NOMO-1 (cell line): ENCODE data around the gene CCDC172.
"Not testable (repeated sequence)": the region's sequence is repeated elsewhere in the genome, so short reads cannot be mapped to it uniquely, and the experiment has no call there.

Source experiments
- DNase-seq, 2 experiments: peaks; one replicate each; lab custom pipeline; 2025; ENCODE audit not compliant: unreplicated experiment in 2 of 2; lab: John Stamatoyannopoulos, UW

The CCDC172 gene

GRCh38 chr10:116329153-116329552 lies 4.9 kb downstream of the CCDC172 start:
- no peak for DNase-seq

GRCh38 chr10:116331815-116332214 lies 7.6 kb downstream of the CCDC172 start:
- no peak for DNase-seq

- DNase-seq = no peak
These were observed 12.6 kb downstream of the CCDC172 start for GRCh38 chr10:116336866-116337265.

GRCh38 chr10:116352125-116352524 lies 27.9 kb downstream of the CCDC172 start:
- no peak for DNase-seq

GRCh38 chr10:116353817-116354216 lies 29.6 kb downstream of the CCDC172 start:
- DNase-seq = no peak

- no peak for DNase-seq
These were observed 31.1 kb downstream of the CCDC172 start for GRCh38 chr10:116355341-116355740.

GRCh38 chr10:116356833-116357232 lies 32.6 kb downstream of the CCDC172 start:
- DNase-seq = no peak

GRCh38 chr10:116364868-116365267 lies 40.6 kb downstream of the CCDC172 start:
- DNase-seq = no peak

- no peak for DNase-seq
These were observed 47.5 kb downstream of the CCDC172 start for GRCh38 chr10:116371737-116372136.

GRCh38 chr10:116382290-116382689 lies 58.0 kb downstream of the CCDC172 start:
- no peak for DNase-seq

- DNase-seq = no peak
These were observed 61.1 kb downstream of the CCDC172 start for GRCh38 chr10:116385311-116385710.

- no peak for DNase-seq
These were observed 62.0 kb downstream of the CCDC172 start for GRCh38 chr10:116385994-116386809.

GRCh38 chr10:116393246-116393831 lies 69.1 kb downstream of the CCDC172 start:
- DNase-seq = not testable (repeated sequence)

GRCh38 chr10:116395223-116395985 lies 71.2 kb downstream of the CCDC172 start:
- no peak for DNase-seq

GRCh38 chr10:116398224-116398623 lies 74.0 kb downstream of the CCDC172 start:
- DNase-seq = no peak

GRCh38 chr10:116402858-116403257 lies 78.6 kb downstream of the CCDC172 start:
- no peak for DNase-seq

- DNase-seq = no peak
These were observed 79.5 kb downstream of the CCDC172 start for GRCh38 chr10:116403740-116404250.

GRCh38 chr10:116408719-116409118 lies 84.5 kb downstream of the CCDC172 start:
- peak; percentile 13 to 52 for DNase-seq

GRCh38 chr10:116410351-116410750 lies 86.1 kb downstream of the CCDC172 start:
- no peak for DNase-seq

GRCh38 chr10:116417821-116418220 lies 93.6 kb downstream of the CCDC172 start:
- DNase-seq = no peak

GRCh38 chr10:116418389-116418788 lies 94.1 kb downstream of the CCDC172 start:
- no peak for DNase-seq
